Astrocyte of the spinal cord (primary cell): ENCODE results near the gene DHX57.

Experiments used
- DNase-seq: peaks from one replicate; pipeline ENCODE4 v3.0.0; 2011; ENCODE audit warnings: low read depth, low spot score
- H3K4me3 ChIP-seq: 2 replicates; pipeline ENCODE4 v1.5.1; 2011; ENCODE audit warnings: low read depth, mild to moderate bottlenecking, low read length, moderate library complexity
- CTCF ChIP-seq: IDR thresholded peaks from 2 replicates; pipeline ENCODE4 v1.5.1; 2012; ENCODE audit warnings: low read depth, mild to moderate bottlenecking, low read length, inconsistent platforms
- in situ Hi-C: cut with HindIII; loops from 2 replicates; pipeline ENCODE4 v1.10.0; 2017; ENCODE audit warnings: low sequenced_read_pairs

Gene DHX57

DNA sequence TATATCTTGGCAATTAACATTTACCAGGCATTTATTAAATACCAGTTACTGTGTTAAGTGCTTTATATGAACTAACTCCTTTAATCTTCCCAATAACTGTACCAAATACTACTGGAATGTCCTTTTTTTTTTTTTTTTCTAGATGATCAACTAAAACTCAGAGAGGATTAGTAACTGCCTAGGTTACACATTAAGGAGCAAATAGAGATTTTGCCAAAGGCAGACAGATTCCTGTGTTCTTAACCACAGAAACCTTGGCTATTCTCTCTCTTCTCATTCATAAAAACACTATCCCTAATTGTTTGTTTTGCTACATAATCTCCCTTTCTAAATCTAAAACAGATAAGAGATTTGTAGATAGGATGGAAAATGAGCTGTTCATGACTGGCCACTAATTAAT lies 13.3 kb downstream of the DHX57 start:
- no peak overlapping the region for H3K4me3 ChIP-seq
- no peak for DNase-seq
- in situ Hi-C loops = no loop called here
- no peak for TF ChIP-seq CTCF

DNA sequence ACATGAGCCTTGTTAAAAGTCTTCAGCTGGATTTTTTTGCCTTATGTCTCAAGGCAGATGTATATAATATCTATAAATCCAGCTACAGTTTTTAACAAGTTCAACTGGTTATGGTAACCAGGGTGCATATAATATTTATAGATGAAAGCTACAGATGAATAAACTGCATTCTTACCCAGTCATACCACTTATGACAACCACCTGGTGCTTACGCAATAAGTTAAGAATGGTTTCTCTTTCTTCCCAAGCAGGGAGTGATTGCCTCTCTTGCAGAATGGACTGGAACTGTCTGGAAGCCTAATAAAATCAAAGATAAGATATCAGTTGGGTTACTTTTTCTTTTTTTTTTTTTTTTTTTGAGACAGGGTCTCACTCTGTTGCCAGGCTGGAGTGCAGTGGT lies 19.6 kb downstream of the DHX57 start:
- in situ Hi-C loops = no loop called here
- no peak for DNase-seq
- no peak for TF ChIP-seq CTCF
- no peak overlapping the region for H3K4me3 ChIP-seq

- DNase-seq = no peak
- TF ChIP-seq CTCF = no peak
- no peak overlapping the region for H3K4me3 ChIP-seq
- in situ Hi-C loops = no loop called here
Observed at GRCh38 chr2:38850045-38850444, 25.7 kb downstream of the DHX57 start.

GRCh38 chr2:38836791-38837190 lies 38.9 kb downstream of the DHX57 start:
- in situ Hi-C loops = no loop called here
- no peak overlapping the region for H3K4me3 ChIP-seq
- no peak for DNase-seq
- no peak for TF ChIP-seq CTCF

DNA sequence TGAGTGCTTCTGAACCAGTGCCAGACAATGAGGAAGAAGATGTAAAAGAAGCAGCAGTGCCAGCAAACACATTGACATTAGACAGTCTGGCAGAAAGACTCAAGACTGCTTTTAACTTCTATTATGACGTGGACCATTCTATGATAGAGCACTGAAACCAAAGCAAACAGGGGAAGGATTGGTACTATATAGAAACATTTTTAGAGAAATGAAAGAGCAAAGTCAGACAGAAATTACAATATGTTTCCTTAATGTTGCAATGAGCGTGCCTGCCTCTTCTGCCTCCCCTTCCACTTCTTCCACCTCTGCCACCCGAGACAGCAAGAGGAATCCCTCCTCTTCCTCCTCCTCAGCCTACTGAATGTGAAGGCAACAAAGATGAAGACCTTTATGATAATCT lies 39.7 kb downstream of the DHX57 start:
- TF ChIP-seq CTCF = no peak
- no peak overlapping the region for H3K4me3 ChIP-seq
- in situ Hi-C loops = no loop called here
- DNase-seq = no peak

- in situ Hi-C loops = no loop called here
Observed at GRCh38 chr2:38835015-38835601, 40.6 kb downstream of the DHX57 start.

More at GRCh38 chr2:38835015-38835601, 40.6 kb downstream of the DHX57 start:
- peak; percentile 17 for DNase-seq
- peak; percentile 44 for TF ChIP-seq CTCF
- H3K4me3 ChIP-seq = no peak overlapping the region
